IMR-90 (cell line): ENCODE data around the gene DGKZ. TPM values are rescaled to one million over a fixed set of nuclear protein-coding genes. Genes with fewer than 3 reads are reported as not detected.

Experiments
- ATAC-seq: fragments of 200-7000 bp; cut with Tn5 transposase; 2 replicates; pipeline ENCODE4 v1.9.1; 2020; ENCODE audit warnings: low read depth, mild to moderate bottlenecking, moderate library complexity
- BruUV-seq: library from RNA; stranded (reverse); fragments of 400-500 nt; replicated peaks from 2 replicates; lab custom pipeline; 2021; lab: Mats Ljungman, UMichigan
- CTCF ChIA-PET: fragments of 300-600 bp; formaldehyde crosslinking; extraction: SDS; loops from one replicate; lab custom pipeline; 2021; ENCODE audit warnings: antibody characterized with exemption; lab: Yijun Ruan, JAX
- POLR2A ChIA-PET: fragments of 300-600 bp; sonication (Branson Sonifier 250); formaldehyde crosslinking; loops from one replicate; lab custom pipeline; 2022; ENCODE audit warnings: antibody characterized with exemption; ENCODE audit not compliant: unreplicated experiment; lab: Charles Lee
- DNase-seq: peaks from one replicate; pipeline ENCODE4 v3.0.0; 2013
- H2AFZ ChIP-seq: replicated peaks from 2 replicates; pipeline ENCODE3; 2013; ENCODE audit warnings: low read length, mild to moderate bottlenecking; ENCODE audit not compliant: poor library complexity
- H2AK5ac ChIP-seq: 2 replicates; pipeline ENCODE4 v1.6.1; 2013; ENCODE audit warnings: low read depth, low read length, inconsistent platforms
- H2AK9ac ChIP-seq: replicated peaks from 2 replicates; pipeline ENCODE3; 2013; ENCODE audit warnings: mild to moderate bottlenecking, low read depth, low read length, moderate library complexity; ENCODE audit not compliant: poor library complexity
- H2BK120ac ChIP-seq: 2 replicates; pipeline ENCODE4 v1.6.1; 2013; ENCODE audit warnings: low read depth, low read length, inconsistent platforms
- H2BK15ac ChIP-seq: 3 replicates; pipeline ENCODE4 v1.6.1; 2013; ENCODE audit warnings: low read depth, low read length, inconsistent platforms
- H2BK20ac ChIP-seq: 2 replicates; pipeline ENCODE4 v1.6.1; 2013; ENCODE audit warnings: low read depth, mild to moderate bottlenecking, inconsistent platforms, low read length, moderate library complexity
- H2BK5ac ChIP-seq: 2 replicates; pipeline ENCODE4 v1.6.1; 2013; ENCODE audit warnings: mild to moderate bottlenecking, low read depth, low read length, inconsistent platforms; ENCODE audit not compliant: poor library complexity, severe bottlenecking
- H3K14ac ChIP-seq: replicated peaks from 2 replicates; pipeline ENCODE4 v1.6.1; 2013; ENCODE audit warnings: low read depth, low read length, inconsistent platforms
- H3K18ac ChIP-seq: 2 replicates; pipeline ENCODE4 v1.6.1; 2013; ENCODE audit warnings: low read depth, low read length, control low read depth
- H3K23ac ChIP-seq: 2 replicates; pipeline ENCODE4 v1.6.1; 2013; ENCODE audit warnings: low read depth, low read length, inconsistent platforms
- H3K27ac ChIP-seq: 2 replicates; pipeline ENCODE4 v1.5.1; 2013; ENCODE audit warnings: mild to moderate bottlenecking, control low read depth, low read length; ENCODE audit not compliant: insufficient read depth
- H3K27me3 ChIP-seq: 2 replicates; pipeline ENCODE4 v1.6.1; 2013; ENCODE audit warnings: low read length; ENCODE audit not compliant: control insufficient read depth, insufficient read depth
- H3K36me3 ChIP-seq: 2 replicates; pipeline ENCODE4 v1.6.1; 2013; ENCODE audit warnings: low read length, mixed read lengths; ENCODE audit not compliant: control insufficient read depth, insufficient read depth
- H3K4ac ChIP-seq: 2 replicates; pipeline ENCODE4 v1.6.1; 2013; ENCODE audit warnings: low read depth, low read length, inconsistent platforms
- H3K4me1 ChIP-seq: 2 replicates; pipeline ENCODE4 v1.6.1; 2013; ENCODE audit warnings: low read length, mixed read lengths; ENCODE audit not compliant: control insufficient read depth, insufficient read depth
- H3K4me2 ChIP-seq: 2 replicates; pipeline ENCODE4 v1.6.1; 2013; ENCODE audit warnings: low read depth, mild to moderate bottlenecking, control low read depth, low read length, moderate library complexity
- H3K4me3 ChIP-seq: 2 replicates; pipeline ENCODE4 v1.5.1; 2013; ENCODE audit warnings: low read depth, mild to moderate bottlenecking, control low read depth, low read length, moderate library complexity; ENCODE audit not compliant: insufficient read depth
- H3K56ac ChIP-seq: 2 replicates; pipeline ENCODE4 v1.6.1; 2013; ENCODE audit warnings: low read length, inconsistent platforms; ENCODE audit not compliant: insufficient read depth; ENCODE audit errors: extremely low read depth
- H3K79me1 ChIP-seq, 2 experiments: 2 replicates each; pipeline ENCODE4 v1.6.1; 2013; ENCODE audit warnings: low read length in 2 of 2, inconsistent platforms in 1 of 2, low read depth in 1 of 2
- H3K9ac ChIP-seq: 2 replicates; pipeline ENCODE4 v1.6.1; 2013; ENCODE audit warnings: low read depth, low read length, control low read depth
- H3K9me1 ChIP-seq: 2 replicates; pipeline ENCODE4 v1.6.1; 2013; ENCODE audit warnings: low read length, inconsistent platforms; ENCODE audit not compliant: insufficient read depth
- H3K9me3 ChIP-seq: 2 replicates; pipeline ENCODE4 v1.6.1; 2013; ENCODE audit warnings: low read length; ENCODE audit not compliant: control insufficient read depth, insufficient read depth
- H4K20me1 ChIP-seq: 2 replicates; pipeline ENCODE4 v1.6.1; 2013; ENCODE audit warnings: low read length, inconsistent platforms; ENCODE audit not compliant: insufficient read depth
- H4K5ac ChIP-seq: 2 replicates; pipeline ENCODE4 v1.6.1; 2013; ENCODE audit warnings: mild to moderate bottlenecking, low read depth, low read length, control low read depth
- H4K8ac ChIP-seq, 2 experiments: 2 replicates each; pipeline ENCODE4 v1.6.1; 2013; ENCODE audit warnings: low read depth in 2 of 2, low read length in 2 of 2, control low read depth in 1 of 2, inconsistent platforms in 1 of 2
- H4K91ac ChIP-seq: 2 replicates; pipeline ENCODE4 v1.6.1; 2013; ENCODE audit warnings: low read depth, low read length, inconsistent platforms; ENCODE audit not compliant: insufficient read depth
- BHLHE40 ChIP-seq: fragments of 150-350 bp; IDR thresholded peaks from 2 replicates; pipeline ENCODE4 v1.6.1; 2016; ENCODE audit warnings: mild to moderate bottlenecking, low read depth, low read length
- CEBPB ChIP-seq: IDR thresholded peaks from 2 replicates; pipeline ENCODE4 v1.6.1; 2012; ENCODE audit warnings: low read depth, low read length, improper control_type of control experiment
- CHD1 ChIP-seq: IDR thresholded peaks from 2 replicates; pipeline ENCODE4 v1.6.1; 2012; ENCODE audit warnings: low read depth, low read length, improper control_type of control experiment
- ELK1 ChIP-seq: fragments of 150-350 bp; IDR thresholded peaks from 2 replicates; pipeline ENCODE4 v1.6.1; 2016; ENCODE audit warnings: low read depth, mild to moderate bottlenecking, low read length, moderate library complexity, borderline replicate concordance
- FOS ChIP-seq: fragments of 150-350 bp; IDR thresholded peaks from 2 replicates; pipeline ENCODE4 v1.6.1; 2016; ENCODE audit warnings: low read depth, low read length
- MAFK ChIP-seq: IDR thresholded peaks from 2 replicates; pipeline ENCODE4 v1.6.1; 2012; ENCODE audit warnings: low read depth, low read length, improper control_type of control experiment
- MAZ ChIP-seq: IDR thresholded peaks from 2 replicates; pipeline ENCODE4 v1.6.1; 2012; ENCODE audit warnings: low read depth, mild to moderate bottlenecking, low read length, improper control_type of control experiment, moderate library complexity, borderline replicate concordance
- MXI1 ChIP-seq: IDR thresholded peaks from 2 replicates; pipeline ENCODE4 v1.6.1; 2012; ENCODE audit warnings: low read depth, mild to moderate bottlenecking, low read length, moderate library complexity, borderline replicate concordance
- NFE2L2 ChIP-seq: fragments of 150-350 bp; IDR thresholded peaks from 2 replicates; pipeline ENCODE4 v1.6.1; 2016; ENCODE audit warnings: low read depth, mild to moderate bottlenecking, low read length
- POLR2A ChIP-seq: IDR thresholded peaks from 2 replicates; pipeline ENCODE4 v1.6.1; 2012; ENCODE audit warnings: mild to moderate bottlenecking, low read depth, low read length
- RAD21 ChIP-seq: IDR thresholded peaks from 2 replicates; pipeline ENCODE4 v1.6.1; 2012; ENCODE audit warnings: low read length, improper control_type of control experiment
- RCOR1 ChIP-seq: IDR thresholded peaks from 2 replicates; pipeline ENCODE4 v1.6.1; 2012; ENCODE audit warnings: mild to moderate bottlenecking, low read length, improper control_type of control experiment; ENCODE audit not compliant: insufficient replicate concordance
- RFX5 ChIP-seq: IDR thresholded peaks from 2 replicates; pipeline ENCODE4 v1.8.0; 2012; ENCODE audit warnings: low read depth, mild to moderate bottlenecking, low read length, moderate library complexity
- SMC3 ChIP-seq: fragments of 150-350 bp; IDR thresholded peaks from 2 replicates; pipeline ENCODE4 v1.6.1; 2016; ENCODE audit warnings: low read depth, mild to moderate bottlenecking, antibody characterized with exemption, low read length, moderate library complexity
- USF2 ChIP-seq: fragments of 150-350 bp; IDR thresholded peaks from 2 replicates; pipeline ENCODE4 v1.6.1; 2017; ENCODE audit warnings: mild to moderate bottlenecking, antibody characterized with exemption, low read length, low read depth
- WGBS, 2 experiments: methylation state at CpG; one replicate each; pipeline versions ENCODE4 v1.1.5 to v1.1.7; 2013; ENCODE audit warnings: missing lambda C conversion rate in 2 of 2; ENCODE audit not compliant: insufficient read length in 1 of 2; ENCODE audit errors: extremely low coverage in 2 of 2; 5-methylcytosine and 5-hydroxymethylcytosine counted together
- dilution Hi-C: fragments of 300-500 bp; cut with HindIII; formaldehyde crosslinking; loops from one replicate; pipeline ENCODE4 v1.14.3; 2018; ENCODE audit warnings: low sequenced_read_pairs; ENCODE audit not compliant: unreplicated experiment
- in situ Hi-C: fragments of 300-500 bp; cut with MboI; formaldehyde crosslinking; loops from 3 replicates; pipeline ENCODE4 v1.14.3; 2019; ENCODE audit warnings: low sequenced_read_pairs, inconsistent platforms, mixed read lengths
- intact Hi-C: fragments of 100-400 bp; cut with micrococcal nuclease; formaldehyde crosslinking; loops from 2 replicates; pipeline ENCODE4 v1.10.0; 2022
- polyA plus RNA-seq, 3 experiments: library from polyadenylated mRNA; depleted of rRNA; stranded (reverse); fragments of >200 nt; gene quantifications; 2 replicates each; pipeline ENCODE4 v1.2.3, GENCODE V29; 2012; ENCODE audit warnings: low replicate concordance in 1 of 3
- total RNA-seq: library from RNA; depleted of rRNA; stranded (reverse); fragments of >200 nt; gene quantifications from 2 replicates; pipeline ENCODE4 v1.2.3, GENCODE V29; 2012
- TF ChIP-seq, protein P1 (sequence below): conservative IDR thresholded peaks from 2 replicates; pipeline ENCODE4 v1.5.1; 2012; ENCODE audit warnings: mild to moderate bottlenecking, low read depth, low read length, improper control_type of control experiment

Gene DGKZ
- total and polyA plus RNA-seq, 2 of the 4 experiments (the other 2 are of a cell fraction), result 46.8 to 62.0 TPM

- Histone ChIP-seq H3K27me3 (no peaks in the 10 kb centered on the region), H3K9me1 (peaks cover 14% of the 10 kb centered on the region; the same call in 1 of the 2 replicates), H3K27ac (no peak overlapping the region), H3K9ac (no peak overlapping the region), H3K23ac (no peak overlapping the region), H4K5ac (no peak overlapping the region), H3K4me1 (no peaks in the 10 kb centered on the region), H3K36me3 (peaks cover 20% of the 10 kb centered on the region), H3K18ac (no peak overlapping the region), H4K8ac (no peak overlapping the region), H3K56ac (no peak overlapping the region), H4K91ac (no peak overlapping the region), H2AK9ac (no peak overlapping the region), H3K79me1 (peaks cover 0 to 8% of the 10 kb centered on the region in 2 experiments; a peak in 1 of 4 replicates), H2BK20ac (no peak overlapping the region), H3K14ac (no peak overlapping the region), H3K9me3 (no peaks in the 10 kb centered on the region), H2BK15ac (no peak overlapping the region), H2AFZ (no peak overlapping the region), H3K4ac (no peak overlapping the region), H2BK120ac (no peak overlapping the region), H3K4me2 (no peak overlapping the region), H2BK5ac (no peak overlapping the region), H3K4me3 (no peak overlapping the region), H4K20me1 (no peaks in the 10 kb centered on the region), H2AK5ac (no peak overlapping the region)
- TF ChIP-seq RCOR1 (no peak), ELK1 (no peak), MAZ (no peak), MAFK (no peak), NFE2L2 (no peak), POLR2A (no peak), RAD21 (no peak), CHD1 (no peak), FOS (no peak), MXI1 (no peak), SMC3 (no peak), RFX5 (no peak), BHLHE40 (no peak), CEBPB (no peak), USF2 (no peak)
- TF ChIP-seq, protein P1, sequence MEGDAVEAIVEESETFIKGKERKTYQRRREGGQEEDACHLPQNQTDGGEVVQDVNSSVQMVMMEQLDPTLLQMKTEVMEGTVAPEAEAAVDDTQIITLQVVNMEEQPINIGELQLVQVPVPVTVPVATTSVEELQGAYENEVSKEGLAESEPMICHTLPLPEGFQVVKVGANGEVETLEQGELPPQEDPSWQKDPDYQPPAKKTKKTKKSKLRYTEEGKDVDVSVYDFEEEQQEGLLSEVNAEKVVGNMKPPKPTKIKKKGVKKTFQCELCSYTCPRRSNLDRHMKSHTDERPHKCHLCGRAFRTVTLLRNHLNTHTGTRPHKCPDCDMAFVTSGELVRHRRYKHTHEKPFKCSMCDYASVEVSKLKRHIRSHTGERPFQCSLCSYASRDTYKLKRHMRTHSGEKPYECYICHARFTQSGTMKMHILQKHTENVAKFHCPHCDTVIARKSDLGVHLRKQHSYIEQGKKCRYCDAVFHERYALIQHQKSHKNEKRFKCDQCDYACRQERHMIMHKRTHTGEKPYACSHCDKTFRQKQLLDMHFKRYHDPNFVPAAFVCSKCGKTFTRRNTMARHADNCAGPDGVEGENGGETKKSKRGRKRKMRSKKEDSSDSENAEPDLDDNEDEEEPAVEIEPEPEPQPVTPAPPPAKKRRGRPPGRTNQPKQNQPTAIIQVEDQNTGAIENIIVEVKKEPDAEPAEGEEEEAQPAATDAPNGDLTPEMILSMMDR, result no peak
- no CpG with 5 or more reads among the region's 1 CpG for WGBS, 2 experiments
- intact Hi-C loops (no loop called here), in situ Hi-C loops (no loop called here), dilution Hi-C loops (no loop called here)
- DNase-seq, result no peak
- CTCF ChIA-PET, result no interaction called here
- POLR2A ChIA-PET, result no interaction called here
- ATAC-seq, result no peak
- BruUV-seq, result no TSS peak
Observed at GRCh38 chr11:46420513-46420912, 73.2 kb downstream of the DGKZ start.
